ENCODE results near the gene MAP3K1.

DNA sequence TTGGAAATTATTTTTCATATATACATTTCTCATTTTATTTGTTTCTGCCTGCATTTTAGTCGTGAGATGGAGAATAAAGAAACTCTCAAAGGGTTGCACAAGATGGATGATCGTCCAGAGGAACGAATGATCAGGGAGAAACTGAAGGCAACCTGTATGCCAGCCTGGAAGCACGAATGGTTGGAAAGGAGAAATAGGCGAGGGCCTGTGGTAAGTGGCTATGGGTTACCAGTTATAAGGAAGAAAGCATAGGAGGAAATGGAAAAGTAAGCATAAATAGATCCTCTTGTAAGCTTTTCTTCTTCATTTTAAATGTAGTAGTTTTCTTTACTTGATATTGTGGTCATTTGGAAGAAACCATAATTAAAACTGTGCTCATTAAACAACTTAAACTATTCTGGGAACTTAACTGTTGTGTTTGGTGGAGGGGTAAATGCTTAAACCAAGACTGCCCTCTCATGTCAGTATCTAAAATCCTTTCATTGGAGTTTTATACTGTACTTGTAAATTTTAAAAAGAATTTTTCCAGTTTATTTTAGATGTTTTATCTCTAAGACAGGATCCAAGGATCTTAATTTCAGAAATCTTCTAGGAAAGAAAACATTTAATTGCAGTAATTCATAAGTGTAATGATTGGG is 41.3 kb downstream of the MAP3K1 start:
- TF ChIP-seq, protein P1, sequence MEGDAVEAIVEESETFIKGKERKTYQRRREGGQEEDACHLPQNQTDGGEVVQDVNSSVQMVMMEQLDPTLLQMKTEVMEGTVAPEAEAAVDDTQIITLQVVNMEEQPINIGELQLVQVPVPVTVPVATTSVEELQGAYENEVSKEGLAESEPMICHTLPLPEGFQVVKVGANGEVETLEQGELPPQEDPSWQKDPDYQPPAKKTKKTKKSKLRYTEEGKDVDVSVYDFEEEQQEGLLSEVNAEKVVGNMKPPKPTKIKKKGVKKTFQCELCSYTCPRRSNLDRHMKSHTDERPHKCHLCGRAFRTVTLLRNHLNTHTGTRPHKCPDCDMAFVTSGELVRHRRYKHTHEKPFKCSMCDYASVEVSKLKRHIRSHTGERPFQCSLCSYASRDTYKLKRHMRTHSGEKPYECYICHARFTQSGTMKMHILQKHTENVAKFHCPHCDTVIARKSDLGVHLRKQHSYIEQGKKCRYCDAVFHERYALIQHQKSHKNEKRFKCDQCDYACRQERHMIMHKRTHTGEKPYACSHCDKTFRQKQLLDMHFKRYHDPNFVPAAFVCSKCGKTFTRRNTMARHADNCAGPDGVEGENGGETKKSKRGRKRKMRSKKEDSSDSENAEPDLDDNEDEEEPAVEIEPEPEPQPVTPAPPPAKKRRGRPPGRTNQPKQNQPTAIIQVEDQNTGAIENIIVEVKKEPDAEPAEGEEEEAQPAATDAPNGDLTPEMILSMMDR (IDR thresholded peaks at IDR 0.05), result no peak
- no peak for TF ChIP-seq POLR2A (IDR thresholded peaks at IDR 0.05)

Measured in adrenal gland (tissue), 5 donors.